HEK293 (cell line): ENCODE data around the gene IFNA5.

ENCODE experiments used
- CTCF ChIA-PET: fragments of 350-600 bp; formaldehyde crosslinking; extraction: SDS; loops from one replicate; lab custom pipeline; 2021; ENCODE audit warnings: antibody characterized with exemption; lab: Yijun Ruan, JAX
- POLR2A ChIA-PET: fragments of 300-600 bp; formaldehyde crosslinking; extraction: SDS; loops from one replicate; lab custom pipeline; 2020; ENCODE audit warnings: antibody characterized with exemption, inconsistent platforms; lab: Yijun Ruan, JAX
- H3K27ac ChIP-seq: fragments of 200-500 bp; sonication (Bioruptor generic); 2 replicates; pipeline ENCODE4 v1.5.1; 2014; ENCODE audit warnings: low read depth, low read length, control low read depth, inconsistent platforms; ENCODE audit errors: extremely low read depth
- H3K36me3 ChIP-seq, 2 experiments: fragments of 200-500 bp in 1 of 2; sonication (Bioruptor generic) in 1 of 2; 1 replicate in 1 of 2; 2 replicates in 1 of 2; pipeline ENCODE4 v1.5.1; 2014 to 2017; ENCODE audit warnings: inconsistent platforms in 2 of 2, low read length in 2 of 2; ENCODE audit not compliant: control insufficient read depth in 2 of 2, insufficient read depth in 1 of 2
- H3K4me1 ChIP-seq: fragments of 200-500 bp; sonication (Bioruptor generic); 2 replicates; pipeline ENCODE4 v1.5.1; 2014; ENCODE audit warnings: mild to moderate bottlenecking, low read length, inconsistent platforms; ENCODE audit not compliant: control insufficient read depth, insufficient read depth
- H3K4me3 ChIP-seq: 2 replicates; pipeline ENCODE4 v1.5.1; 2011; ENCODE audit warnings: low read depth, mild to moderate bottlenecking, control low read depth, low read length, moderate library complexity
- H3K9me3 ChIP-seq: fragments of 200-500 bp; sonication (Bioruptor generic); 2 replicates; pipeline ENCODE4 v1.5.1; 2014; ENCODE audit warnings: low read depth, low read length, inconsistent platforms; ENCODE audit not compliant: control insufficient read depth, insufficient read depth
- BCL6B ChIP-seq: fragments of 450-650 bp; formaldehyde crosslinking; IDR thresholded peaks from 2 replicates; pipeline ENCODE4 v1.5.1; 2017; ENCODE audit warnings: missing biosample characterization, missing genetic modification characterization
- PRDM2 ChIP-seq: fragments of 450-650 bp; formaldehyde crosslinking; IDR thresholded peaks from 2 replicates; pipeline ENCODE4 v1.5.1; 2016; ENCODE audit warnings: missing biosample characterization, missing genetic modification characterization, borderline replicate concordance
- PRDM6 ChIP-seq: fragments of 450-650 bp; formaldehyde crosslinking; IDR thresholded peaks from 2 replicates; pipeline ENCODE4 v1.5.1; 2017; ENCODE audit warnings: missing biosample characterization, missing genetic modification characterization
- REST ChIP-seq: fragments of 450-650 bp; formaldehyde crosslinking; IDR thresholded peaks from 2 replicates; pipeline ENCODE4 v1.5.1; 2016; ENCODE audit warnings: missing biosample characterization, missing genetic modification characterization
- ZNF121 ChIP-seq: fragments of 450-650 bp; formaldehyde crosslinking; IDR thresholded peaks from 2 replicates; pipeline ENCODE4 v1.5.1; 2016; ENCODE audit warnings: missing biosample characterization, missing genetic modification characterization
- ZNF16 ChIP-seq: fragments of 450-650 bp; formaldehyde crosslinking; IDR thresholded peaks from 2 replicates; pipeline ENCODE4 v1.5.1; 2016; ENCODE audit warnings: low read depth, missing biosample characterization, missing genetic modification characterization
- ZNF211 ChIP-seq: fragments of 450-650 bp; formaldehyde crosslinking; IDR thresholded peaks from 2 replicates; pipeline ENCODE4 v1.5.1; 2016; ENCODE audit warnings: low read depth, missing biosample characterization, missing genetic modification characterization
- ZNF354C ChIP-seq: fragments of 450-650 bp; formaldehyde crosslinking; IDR thresholded peaks from 2 replicates; pipeline ENCODE4 v1.5.1; 2016; ENCODE audit warnings: missing biosample characterization, missing genetic modification characterization, low read depth, borderline replicate concordance
- ZNF362 ChIP-seq: fragments of 450-650 bp; formaldehyde crosslinking; IDR thresholded peaks from 2 replicates; pipeline ENCODE4 v1.5.1; 2016; ENCODE audit warnings: missing biosample characterization, missing genetic modification characterization
- ZNF629 ChIP-seq: fragments of 450-650 bp; formaldehyde crosslinking; IDR thresholded peaks from 2 replicates; pipeline ENCODE4 v1.5.1; 2017; ENCODE audit warnings: missing biosample characterization, missing genetic modification characterization
- ZNF747 ChIP-seq: fragments of 450-650 bp; formaldehyde crosslinking; IDR thresholded peaks from 2 replicates; pipeline ENCODE4 v1.5.1; 2016; ENCODE audit warnings: missing biosample characterization, missing genetic modification characterization
- ZNF768 ChIP-seq: fragments of 450-650 bp; formaldehyde crosslinking; IDR thresholded peaks from 2 replicates; pipeline ENCODE4 v1.5.1; 2018; ENCODE audit warnings: missing biosample characterization, mild to moderate bottlenecking, missing genetic modification characterization
- ZNF792 ChIP-seq: fragments of 450-650 bp; formaldehyde crosslinking; IDR thresholded peaks from 2 replicates; pipeline ENCODE4 v1.5.1; 2016; ENCODE audit warnings: missing biosample characterization, missing genetic modification characterization
- ZSCAN18 ChIP-seq: fragments of 450-650 bp; formaldehyde crosslinking; IDR thresholded peaks from 2 replicates; pipeline ENCODE4 v1.5.1; 2016; ENCODE audit warnings: missing biosample characterization, missing genetic modification characterization
- ZSCAN30 ChIP-seq: fragments of 450-650 bp; IDR thresholded peaks from 2 replicates; pipeline ENCODE4 v1.5.1; 2018; ENCODE audit warnings: missing biosample characterization, mild to moderate bottlenecking, missing genetic modification characterization, moderate library complexity

The IFNA5 gene

GRCh38 chr9:21287280-21287679 lies 17.8 kb downstream of the IFNA5 start (continued):
- no peak for TF ChIP-seq ZSCAN18
- no peak for TF ChIP-seq ZNF362 (tag by site-specific recombination)
- no peak for TF ChIP-seq PRDM2
- TF ChIP-seq ZNF211: no peak
- no peak for TF ChIP-seq PRDM6 (tag by site-specific recombination)
- TF ChIP-seq BCL6B (tag by site-specific recombination): no peak
- TF ChIP-seq ZNF354C: no peak
- TF ChIP-seq, all 188 proteins: peak for 0

GRCh38 chr9:21286659-21287058 lies 18.5 kb downstream of the IFNA5 start:
- Histone ChIP-seq H3K36me3 (no peaks in the 10 kb centered on the region), H3K4me1 (no peaks in the 10 kb centered on the region), H3K27ac (no peak overlapping the region), H3K4me3 (no peak overlapping the region), H3K9me3 (no peaks in the 10 kb centered on the region)
- TF ChIP-seq ZNF121 (tag by site-specific recombination): no peak
- TF ChIP-seq ZSCAN30 (tag by site-specific recombination): no peak
- ChIA-PET CTCF (interaction anchor here (1.2 to 2.7 kb wide), 2 partner anchors 34 to 104 kb away, joined by 3 to 11 read pairs; no protein-coding TSS in a partner anchor), POLR2A (no interaction called here)

- CTCF ChIA-PET: interaction anchor here (1.2 to 2.7 kb wide), 2 partner anchors 33 to 103 kb away, joined by 3 to 11 read pairs; no protein-coding TSS in a partner anchor
- TF ChIP-seq ZNF629 (tag by site-specific recombination) (no peak), ZNF16 (no peak), REST (tag by site-specific recombination) (no peak), ZNF768 (tag by site-specific recombination) (no peak), ZNF792 (no peak), ZNF747 (tag by site-specific recombination) (no peak)
Observed at GRCh38 chr9:21286099-21286498, 19.0 kb downstream of the IFNA5 start.

More at GRCh38 chr9:21286099-21286498, 19.0 kb downstream of the IFNA5 start:
- Histone ChIP-seq H3K36me3 (no peaks in the 10 kb centered on the region), H3K4me1 (no peaks in the 10 kb centered on the region), H3K9me3 (no peaks in the 10 kb centered on the region), H3K27ac (no peak overlapping the region), H3K4me3 (no peak overlapping the region)
- POLR2A ChIA-PET: no interaction called here
